Stimulated activated CD4-positive, alpha-beta T cell treated with anti-CD3 and anti-CD28 coated beads, Interleukin-15, amount 100 ng/mL, for 48 hours (primary cell): ENCODE measurements around the gene PPP6R3.
"Not testable (repeated sequence)": the region's sequence is repeated elsewhere in the genome, so short reads cannot be mapped to it uniquely, and the experiment has no call there.

Experiments
- DNase-seq, 2 donors: peaks; one replicate each; pipeline ENCODE4 v3.0.0-alpha.2; 2020; ENCODE audit warnings: low read depth in 2 of 2

Gene PPP6R3

DNA sequence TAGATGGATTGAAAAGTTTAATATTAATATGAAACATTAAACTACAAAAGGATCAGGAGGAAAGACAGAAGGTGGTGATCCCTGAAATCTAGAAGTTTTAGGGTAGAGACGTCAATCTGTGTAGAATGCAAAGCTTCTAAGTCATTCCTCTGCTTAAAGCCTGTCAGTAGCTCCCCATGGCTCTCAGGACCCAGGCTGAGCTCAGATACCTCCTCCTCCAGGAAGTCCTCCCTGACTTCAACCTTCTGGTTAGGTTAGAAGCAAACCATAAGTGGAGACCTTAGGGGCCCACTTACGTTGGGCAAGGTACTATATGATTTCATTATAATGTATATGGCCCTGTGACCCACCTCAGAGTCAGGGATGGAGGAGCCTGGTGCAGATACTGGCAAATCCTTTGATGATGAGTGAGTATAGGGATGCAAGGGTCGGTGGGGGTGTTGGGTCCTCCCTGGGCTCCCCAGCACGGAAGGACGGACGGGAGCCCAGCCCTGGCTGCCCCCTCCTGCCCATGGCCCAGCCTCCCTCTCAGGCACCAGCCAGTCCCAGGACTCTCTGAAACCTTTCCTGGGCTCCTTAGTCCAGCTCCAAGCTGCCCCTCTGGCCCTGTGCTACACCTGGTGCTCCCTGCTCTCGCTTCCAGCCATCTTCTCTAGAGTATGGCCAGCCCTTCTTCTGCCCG, 3.2 kb upstream of the PPP6R3 start:
- DNase-seq, result no peak

GRCh38 chr11:68457898-68458249, 2.7 kb upstream of the PPP6R3 start:
- no peak for DNase-seq

GRCh38 chr11:68458340-68458739, 2.2 kb upstream of the PPP6R3 start:
- not testable (repeated sequence) for DNase-seq

DNA sequence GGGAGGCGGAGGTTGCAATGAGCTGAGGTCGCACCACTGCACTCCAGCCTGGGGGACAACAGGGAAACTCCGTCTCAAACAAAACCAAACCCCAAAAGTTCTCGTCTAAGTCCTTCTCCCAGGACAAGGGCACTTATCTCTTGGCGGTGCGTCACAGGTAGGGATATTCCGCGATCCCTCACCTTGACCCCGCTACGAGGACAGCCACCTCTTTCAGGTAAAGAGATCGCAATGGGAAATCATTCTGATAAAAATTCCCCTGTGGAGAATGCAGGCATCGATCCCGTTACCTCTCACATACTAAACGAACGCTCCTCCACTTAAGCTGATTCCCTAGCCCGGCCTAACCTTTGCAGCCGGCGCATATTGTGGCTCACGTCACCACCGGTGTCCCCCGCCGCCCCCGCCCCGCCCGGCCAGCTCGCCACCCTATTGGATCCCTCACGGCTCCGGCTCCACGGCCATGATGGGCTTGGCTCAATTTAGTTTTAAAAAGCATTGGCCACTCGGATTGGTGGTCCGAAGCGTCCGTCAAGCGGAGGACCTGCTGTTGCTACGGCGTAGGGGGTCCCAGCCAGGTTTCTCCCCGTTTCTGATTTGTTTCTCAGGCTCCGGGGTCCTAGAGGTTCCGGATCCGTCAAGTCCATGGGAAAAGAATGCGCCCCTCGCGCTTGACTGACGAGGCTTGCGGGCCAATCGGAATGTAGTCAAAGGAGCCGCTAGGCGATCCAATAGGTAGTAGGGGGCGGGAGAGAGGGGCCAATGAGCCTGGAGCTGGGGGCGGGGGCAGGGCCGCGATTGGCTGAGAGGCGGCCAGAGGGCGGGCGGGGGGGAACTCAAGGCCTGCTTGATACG, 439 bp upstream of the PPP6R3 start:
- peak; percentile 93 to 94 for DNase-seq

GRCh38 chr11:68461575-68461917, 994 bp downstream of the PPP6R3 start:
- no peak for DNase-seq

GRCh38 chr11:68463714-68464113, 3.2 kb downstream of the PPP6R3 start:
- DNase-seq, result no peak

GRCh38 chr11:68467201-68467834, 6.8 kb downstream of the PPP6R3 start:
- DNase-seq, result no peak

GRCh38 chr11:68468217-68468828, 7.8 kb downstream of the PPP6R3 start:
- no peak for DNase-seq

DNA sequence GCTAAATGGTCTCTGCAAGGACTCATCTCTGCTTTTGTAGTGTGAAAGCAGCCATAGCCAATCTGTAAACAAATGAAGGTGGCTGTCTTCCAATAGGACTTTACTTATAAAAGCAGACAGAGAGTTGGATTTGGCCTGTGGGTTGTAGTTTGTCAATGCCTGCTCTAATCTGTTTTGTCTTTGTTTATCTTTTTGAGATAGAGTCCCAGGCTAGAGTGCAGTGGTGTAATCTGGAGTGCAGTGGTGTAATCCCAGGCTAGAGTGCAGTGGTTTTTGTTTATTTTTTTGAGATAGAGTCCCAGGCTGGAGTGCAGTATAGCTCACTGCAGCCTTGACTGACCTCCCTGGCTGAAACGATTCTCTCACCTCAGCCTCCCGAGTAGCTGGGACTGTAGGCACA, 8.6 kb downstream of the PPP6R3 start:
- no peak for DNase-seq

DNA sequence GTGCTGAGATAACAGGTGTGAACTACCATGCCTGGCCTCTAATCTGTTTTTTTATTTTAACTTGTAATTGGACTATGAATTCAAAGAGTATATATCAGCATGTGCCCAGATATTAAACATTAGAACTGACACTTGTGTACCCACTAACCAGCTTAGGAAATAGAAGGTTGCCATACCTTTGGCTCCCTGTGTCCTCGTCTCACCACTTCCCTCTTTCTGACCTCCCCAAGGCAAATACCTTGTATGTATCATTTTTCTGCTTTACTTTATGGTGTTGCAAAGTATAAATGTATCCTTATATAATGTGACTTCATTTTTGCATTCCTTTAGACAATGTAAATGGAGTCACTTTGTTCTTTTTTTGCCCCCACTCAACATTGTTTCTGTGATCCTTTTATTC, 9.1 kb downstream of the PPP6R3 start:
- DNase-seq, result no peak

- DNase-seq, result no peak
Measured at GRCh38 chr11:68470304-68470811, 9.8 kb downstream of the PPP6R3 start.

DNA sequence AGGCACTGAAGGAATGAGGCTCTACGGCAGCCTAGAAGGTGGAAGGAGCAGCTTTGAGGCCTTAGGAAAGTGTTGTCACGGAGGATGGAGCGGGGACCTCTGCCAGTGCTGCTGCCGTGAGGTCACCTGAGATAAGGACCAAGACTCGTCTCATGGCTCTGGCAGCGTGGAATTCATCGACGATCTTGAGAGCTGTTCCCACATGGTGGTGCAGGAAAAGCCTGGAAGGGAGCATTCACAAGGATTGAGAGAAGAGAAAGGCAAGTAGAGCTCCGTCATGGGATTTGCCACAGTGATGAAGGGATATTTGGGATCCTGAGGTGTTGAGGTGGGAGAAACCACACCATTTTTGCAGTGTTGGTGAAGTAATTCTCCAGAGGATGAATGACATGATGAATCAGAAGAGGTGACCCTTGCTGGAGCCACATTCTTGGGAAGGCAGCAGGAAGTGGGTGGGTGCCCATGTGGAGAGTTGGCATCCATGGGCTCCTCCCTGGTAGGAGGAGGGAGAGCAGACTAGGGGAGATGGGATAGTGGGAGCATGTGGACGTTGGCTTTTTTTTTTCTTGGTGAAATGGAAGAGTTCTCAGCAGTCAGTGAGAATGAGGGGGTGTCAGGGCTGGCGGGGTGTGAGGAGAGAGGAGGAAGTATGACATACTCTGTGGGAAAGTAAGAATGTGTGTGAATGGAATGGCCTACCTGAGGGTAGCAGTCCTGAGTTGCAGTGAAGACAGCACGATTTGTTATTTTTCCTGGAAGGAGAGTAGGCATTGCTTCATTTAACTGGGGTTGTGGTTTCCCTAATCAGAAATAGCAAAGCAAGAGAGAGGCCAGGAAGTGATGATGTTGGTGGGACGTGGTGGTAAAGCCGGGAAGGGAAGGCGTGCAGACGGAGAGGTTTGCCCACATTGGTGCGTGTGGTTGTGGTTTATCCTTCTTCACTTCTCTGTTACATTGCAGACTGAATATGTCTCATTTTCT, 11.1 kb downstream of the PPP6R3 start:
- peak; percentile 38 to 51 for DNase-seq

DNA sequence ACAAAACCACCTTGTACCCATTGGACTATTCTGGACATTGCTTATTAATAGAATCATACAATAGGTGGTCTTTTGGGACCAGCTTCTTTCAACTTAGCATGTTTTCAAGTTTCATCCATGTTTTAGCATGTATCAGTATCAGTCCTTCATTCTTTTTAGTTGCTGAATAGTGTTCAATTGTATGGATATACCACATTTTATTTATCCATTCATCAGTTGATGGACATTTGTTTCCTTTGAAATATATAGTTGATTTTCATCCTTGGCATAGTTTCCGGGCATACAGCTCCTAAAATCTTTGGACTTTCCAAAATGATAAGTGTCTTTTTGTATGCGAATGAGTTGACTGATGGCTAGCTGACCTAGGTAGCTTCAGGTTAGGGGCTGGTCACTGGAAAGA, 12.2 kb downstream of the PPP6R3 start:
- no peak for DNase-seq

DNA sequence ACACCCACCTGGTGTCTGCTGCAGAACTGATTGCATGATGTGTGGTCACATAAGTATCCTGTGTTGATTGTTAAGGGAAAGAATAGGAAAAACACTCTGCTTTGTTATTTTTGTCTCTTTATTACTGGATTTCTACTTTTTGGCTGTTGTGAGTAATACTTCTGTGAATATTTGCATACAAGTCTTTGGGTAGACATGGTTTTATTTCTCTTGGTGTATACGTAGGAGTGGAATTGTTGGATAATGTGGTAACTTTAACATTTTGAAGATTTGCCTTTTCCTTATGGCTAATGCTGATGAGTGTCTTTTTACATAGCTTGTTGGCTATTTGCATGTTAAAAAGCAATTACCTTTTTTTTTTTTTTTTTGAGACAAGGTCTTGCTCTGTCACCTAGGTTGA, 13.1 kb downstream of the PPP6R3 start:
- no peak for DNase-seq

DNA sequence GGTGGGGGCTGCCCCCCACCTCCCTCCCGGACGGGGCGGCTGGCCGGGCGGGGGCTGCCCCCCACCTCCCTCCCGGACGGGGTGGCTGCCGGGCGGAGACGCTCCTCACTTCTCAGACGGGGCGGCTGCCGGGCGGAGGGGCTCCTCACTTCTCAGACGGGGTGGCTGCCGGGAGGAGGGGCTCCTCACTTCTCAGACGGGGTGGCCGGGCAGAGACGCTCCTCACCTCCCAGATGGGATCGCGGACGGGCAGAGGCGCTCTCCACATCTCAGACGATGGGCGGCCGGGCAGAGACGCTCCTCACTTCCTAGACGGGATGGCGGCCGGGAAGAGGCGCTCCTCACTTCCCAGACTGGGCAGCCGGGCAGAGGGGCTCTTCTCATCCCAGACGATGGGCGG, 15.1 kb downstream of the PPP6R3 start:
- not testable (repeated sequence) for DNase-seq

- DNase-seq, result no peak
Measured at GRCh38 chr11:68479390-68479789, 18.8 kb downstream of the PPP6R3 start.

- DNase-seq, result no peak
Measured at GRCh38 chr11:68480193-68480592, 19.6 kb downstream of the PPP6R3 start.

DNA sequence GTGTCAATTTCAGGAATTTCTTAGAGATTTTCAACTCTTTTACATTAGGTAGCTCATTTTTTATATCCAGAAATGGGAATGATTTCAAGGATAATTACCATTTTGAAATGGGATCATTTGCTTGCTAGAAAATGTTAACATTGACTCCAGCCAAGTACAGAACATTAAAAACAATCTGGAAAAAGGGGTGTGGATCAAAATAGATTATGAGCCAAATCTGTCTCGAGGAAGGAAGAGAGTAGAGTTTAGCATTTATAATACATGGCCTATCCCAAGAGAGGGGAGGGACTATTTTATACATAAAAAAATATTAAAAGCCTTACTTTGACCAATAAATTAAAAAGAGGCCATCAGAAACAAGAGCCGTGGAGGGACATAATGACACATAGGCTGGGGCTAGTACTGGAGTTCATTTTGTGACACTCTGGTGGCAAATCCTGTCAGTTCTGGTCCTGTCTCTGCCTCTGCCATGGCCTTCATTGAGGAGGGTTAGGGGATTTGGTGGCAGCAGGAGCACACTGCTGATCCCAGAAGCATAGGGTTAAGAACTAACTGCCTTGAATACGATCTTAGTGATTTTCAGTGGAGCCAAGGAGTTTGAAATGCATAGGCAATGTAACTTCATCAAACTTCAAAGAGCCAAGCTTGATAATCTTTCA, 20.4 kb downstream of the PPP6R3 start:
- no peak for DNase-seq

- DNase-seq, result no peak
Measured at GRCh38 chr11:68481579-68482240, 21.2 kb downstream of the PPP6R3 start.

DNA sequence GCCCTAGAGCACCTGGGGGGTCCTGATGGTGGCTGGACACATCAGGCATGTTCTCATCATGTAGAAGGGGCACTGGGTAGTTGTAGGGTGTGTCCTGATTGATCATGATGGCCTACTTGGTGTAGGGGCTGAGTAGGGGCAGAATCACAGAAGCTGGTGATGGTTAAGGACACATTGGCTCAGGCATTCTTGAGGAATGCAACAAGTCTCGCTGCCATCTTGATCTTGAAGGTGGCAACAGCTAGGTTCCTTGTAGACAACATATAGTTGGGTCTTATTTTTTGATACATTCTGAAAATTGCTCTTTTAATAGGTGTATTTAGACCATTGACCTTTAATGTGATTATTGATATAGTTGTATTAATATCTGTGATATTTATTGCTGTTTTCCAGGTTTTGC, 28.1 kb downstream of the PPP6R3 start:
- no peak for DNase-seq
